Ureter (tissue), 1 donor: ENCODE results near the gene GAMT. TPM values are rescaled to one million over a fixed set of nuclear protein-coding genes. Genes with fewer than 3 reads are reported as not detected.
"Not testable (repeated sequence)": the region's sequence is repeated elsewhere in the genome, so short reads cannot be mapped to it uniquely, and the experiment has no call there.

ENCODE experiments used
- DNase-seq: peaks from one replicate; pipeline ENCODE4 v3.0.0-alpha.2; 2020; ENCODE audit warnings: low spot score
- total RNA-seq: library from RNA; stranded (reverse); gene quantifications from one replicate; pipeline ENCODE4 v1.2.4, GENCODE V29; 2023
- donor health status: DM: yes; HTN: yes; CAD: no.

GAMT gene
- 9.3 TPM for total RNA-seq

DNA sequence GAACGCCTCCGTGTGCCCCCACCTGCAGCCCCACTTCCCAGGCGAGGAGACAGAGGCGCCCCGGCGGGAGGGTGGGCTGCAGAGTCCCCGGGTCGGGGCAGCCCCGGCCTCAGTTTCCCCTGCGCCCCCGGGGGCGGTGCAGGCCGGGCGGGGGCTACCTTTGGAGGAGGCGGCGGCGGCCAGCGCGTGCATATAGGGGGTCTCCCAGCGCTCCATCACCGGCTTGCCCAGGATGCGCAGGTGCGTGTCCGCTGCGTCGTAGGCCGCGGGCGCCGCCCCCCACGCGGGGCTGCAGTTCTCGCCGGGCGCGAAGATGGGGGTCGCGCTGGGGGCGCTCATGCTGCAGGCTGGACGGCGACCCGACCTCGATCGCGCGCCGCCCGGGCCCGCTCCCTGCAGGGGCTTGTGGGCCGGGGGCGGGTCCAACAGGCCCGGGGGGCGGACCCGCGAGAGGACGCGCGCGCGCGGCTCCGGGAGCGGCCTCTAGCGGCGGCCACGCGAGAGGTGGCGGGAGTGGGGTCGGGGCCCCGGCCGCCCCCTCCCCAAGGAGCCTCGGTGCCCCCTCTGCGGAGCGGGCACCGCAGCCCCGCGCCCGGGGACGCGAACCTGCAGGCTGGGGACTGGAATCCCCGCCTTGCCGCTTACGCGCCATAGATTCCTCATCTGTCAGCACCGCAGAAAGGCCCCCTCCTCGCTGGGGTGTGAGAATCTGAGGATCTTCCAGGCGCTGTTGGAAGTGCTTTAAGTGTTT, at the start of gene GAMT:
TSS of gene GAMT (minus strand) at position 405 of the 751 bp plus-strand sequence. CDS start at position 339, 66 bp downstream.
- no peak for DNase-seq

DNA sequence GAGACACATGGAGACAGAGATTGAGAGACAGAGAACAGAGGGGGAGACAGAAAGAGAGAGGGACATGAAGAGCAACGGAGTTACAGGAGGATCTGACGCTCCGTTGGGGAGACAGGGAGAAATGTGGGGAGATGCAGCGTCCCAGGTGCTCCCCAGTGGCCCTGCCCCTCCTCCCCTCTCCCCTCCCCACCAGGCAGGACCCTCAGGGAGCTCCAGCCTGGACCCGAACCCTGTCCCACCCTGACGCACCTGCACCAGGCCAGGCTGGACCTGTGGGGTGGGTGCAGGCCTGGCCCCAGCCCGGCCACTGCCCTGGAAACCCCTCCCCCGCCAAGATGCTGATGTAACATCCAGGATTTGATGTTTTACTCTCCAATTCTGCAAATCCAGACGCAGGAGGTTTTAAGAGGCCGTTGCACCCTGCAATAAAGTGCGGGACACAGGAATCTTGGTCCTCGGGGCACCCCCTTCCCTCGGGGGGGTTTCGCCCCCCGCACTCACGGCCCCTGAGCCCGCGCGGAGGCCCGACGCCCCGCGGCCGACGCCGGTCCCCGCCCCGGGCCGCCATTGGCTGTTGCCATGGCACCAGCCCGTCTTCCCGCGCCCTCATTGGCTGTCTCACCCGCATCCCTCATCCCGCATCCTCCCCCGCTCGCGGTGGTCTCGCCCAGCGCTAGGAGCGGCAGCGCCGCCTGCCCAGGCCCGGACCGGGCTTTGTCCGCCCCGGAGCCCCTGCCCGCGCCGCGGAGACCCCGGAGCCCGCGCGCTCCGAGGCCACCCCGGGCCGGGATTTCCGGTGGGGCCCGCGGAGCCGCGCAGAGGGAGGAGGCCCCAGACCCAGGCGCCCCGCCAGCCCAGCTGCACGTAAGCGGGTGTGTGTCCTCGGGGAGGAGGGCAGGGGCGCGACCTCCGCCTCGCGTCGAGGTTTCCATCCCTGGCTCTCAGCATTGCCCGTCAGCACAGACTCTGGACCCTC, 48.4 kb upstream of the GAMT start, which contains the start of gene APC2:
TSS of gene APC2 (plus strand) at position 655 of the 976 bp plus-strand sequence. CDS start 2,881 bp downstream, outside the sequence.
- DNase-seq = no peak

DNA sequence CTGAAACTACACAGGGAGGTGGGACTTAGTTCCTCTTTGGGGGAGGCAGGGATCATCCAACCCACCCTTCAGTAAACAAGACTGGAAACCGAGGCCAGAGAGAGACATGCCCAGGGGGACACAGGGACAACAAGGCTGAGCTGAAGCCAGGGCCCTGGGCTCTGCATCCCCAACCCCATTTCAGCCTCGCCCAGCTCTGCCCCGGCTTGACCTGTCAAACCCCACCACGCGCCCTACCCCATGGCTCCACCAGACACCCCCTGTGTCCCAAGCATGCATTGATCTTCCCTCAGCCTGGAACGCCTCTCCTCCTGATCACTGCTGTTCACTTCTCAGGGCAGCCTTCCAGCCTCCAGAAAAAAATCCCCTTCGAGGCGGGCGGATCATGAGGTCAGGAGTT, 46.6 kb upstream of the GAMT start:
- no peak for DNase-seq

DNA sequence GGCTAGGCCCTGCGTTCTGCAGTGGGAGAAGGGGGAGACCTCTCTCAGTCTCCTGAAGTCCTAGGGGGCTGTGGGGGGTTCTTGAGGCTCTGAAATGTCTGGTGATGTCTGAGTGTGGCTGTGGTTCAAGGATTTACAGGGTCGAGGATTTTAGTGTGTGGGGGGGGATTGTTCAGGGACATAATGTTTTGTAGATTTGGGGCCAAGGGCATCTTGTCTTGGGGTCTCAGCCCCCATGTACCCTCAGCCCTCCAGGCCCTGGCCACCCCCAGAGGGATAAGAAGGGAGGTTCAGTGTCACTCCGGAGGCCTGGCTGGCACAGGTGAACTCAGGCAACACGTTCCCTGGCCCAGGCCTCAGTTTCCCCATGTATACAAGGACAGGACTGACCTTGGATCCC, 46.2 kb upstream of the GAMT start:
- DNase-seq = no peak

DNA sequence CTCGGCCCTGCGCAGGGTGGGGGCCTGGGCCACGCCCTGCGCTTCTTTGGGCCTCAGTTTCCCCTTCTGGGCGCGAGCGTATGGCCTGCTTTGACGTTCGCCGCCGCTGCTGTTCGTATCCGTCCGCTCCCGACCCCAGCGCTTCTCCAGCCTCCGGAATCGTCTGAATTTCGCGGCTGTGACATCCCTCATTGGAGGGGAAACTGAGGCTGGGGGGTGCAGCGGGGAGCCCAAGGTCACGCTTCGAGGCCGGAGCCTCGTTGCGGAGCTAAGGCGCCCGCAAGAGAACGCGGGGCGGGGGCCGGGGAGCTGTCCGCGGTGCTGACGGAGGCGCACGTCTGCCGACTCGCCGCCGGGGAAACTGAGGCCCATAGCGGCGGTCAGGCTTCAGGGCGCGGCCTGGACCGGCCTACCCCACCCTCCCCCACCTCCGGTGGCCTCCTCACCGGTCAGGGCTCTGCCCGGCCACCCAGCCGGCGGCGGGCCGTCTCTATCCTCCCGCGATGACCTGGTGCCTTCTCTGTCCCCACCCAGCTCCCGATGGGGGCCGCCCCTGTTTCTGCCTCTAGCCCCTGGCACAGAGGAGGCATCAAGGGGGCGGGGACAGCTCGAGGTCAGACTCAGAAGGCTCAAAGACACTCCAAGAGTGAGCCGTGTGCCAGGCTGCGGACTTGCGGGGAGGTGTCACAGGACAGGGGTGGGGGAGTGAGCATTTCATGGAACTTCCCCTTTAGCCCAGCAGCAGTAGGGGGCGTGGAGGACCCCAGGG, 45.6 kb upstream of the GAMT start:
- no peak for DNase-seq

DNA sequence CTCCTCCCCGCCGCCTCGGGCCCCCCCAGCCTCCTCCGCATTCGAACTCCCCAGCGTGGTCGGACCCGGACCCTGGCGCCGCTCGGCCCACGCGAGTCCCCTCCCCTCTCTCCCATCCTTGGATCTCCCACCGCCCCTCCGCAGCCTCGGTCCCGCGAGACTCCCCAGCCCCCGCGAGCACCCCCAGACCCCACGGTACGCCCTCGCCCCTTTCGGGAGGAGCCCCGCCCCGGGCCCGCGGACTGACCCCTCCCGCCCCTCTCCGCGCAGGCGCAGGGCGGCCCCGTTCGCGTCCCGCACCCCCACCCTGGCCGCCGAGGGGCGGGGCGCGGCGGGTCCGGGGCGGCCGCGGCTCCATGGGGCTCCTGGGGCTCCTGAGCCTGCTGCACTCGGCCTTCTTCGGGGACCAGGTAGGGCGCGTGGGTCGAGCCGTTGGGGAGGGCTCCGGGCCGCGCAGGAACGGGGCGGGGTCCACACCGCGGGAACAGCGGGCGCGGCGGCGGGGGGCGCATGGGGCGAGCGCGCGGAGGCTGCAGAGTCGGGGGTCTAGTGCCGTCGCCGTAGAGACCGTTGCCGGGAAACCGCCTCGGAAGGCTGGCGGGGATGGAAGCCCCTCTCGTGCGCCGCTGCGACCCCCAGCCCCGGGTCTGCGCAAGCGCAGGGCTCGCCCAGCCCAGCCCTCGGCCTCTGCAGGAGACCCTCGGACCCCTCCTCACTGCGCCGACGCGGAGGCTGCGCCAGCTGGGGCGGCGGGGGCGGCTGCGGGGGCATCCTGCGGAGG, 44.8 kb upstream of the GAMT start:
- no peak for DNase-seq

DNA sequence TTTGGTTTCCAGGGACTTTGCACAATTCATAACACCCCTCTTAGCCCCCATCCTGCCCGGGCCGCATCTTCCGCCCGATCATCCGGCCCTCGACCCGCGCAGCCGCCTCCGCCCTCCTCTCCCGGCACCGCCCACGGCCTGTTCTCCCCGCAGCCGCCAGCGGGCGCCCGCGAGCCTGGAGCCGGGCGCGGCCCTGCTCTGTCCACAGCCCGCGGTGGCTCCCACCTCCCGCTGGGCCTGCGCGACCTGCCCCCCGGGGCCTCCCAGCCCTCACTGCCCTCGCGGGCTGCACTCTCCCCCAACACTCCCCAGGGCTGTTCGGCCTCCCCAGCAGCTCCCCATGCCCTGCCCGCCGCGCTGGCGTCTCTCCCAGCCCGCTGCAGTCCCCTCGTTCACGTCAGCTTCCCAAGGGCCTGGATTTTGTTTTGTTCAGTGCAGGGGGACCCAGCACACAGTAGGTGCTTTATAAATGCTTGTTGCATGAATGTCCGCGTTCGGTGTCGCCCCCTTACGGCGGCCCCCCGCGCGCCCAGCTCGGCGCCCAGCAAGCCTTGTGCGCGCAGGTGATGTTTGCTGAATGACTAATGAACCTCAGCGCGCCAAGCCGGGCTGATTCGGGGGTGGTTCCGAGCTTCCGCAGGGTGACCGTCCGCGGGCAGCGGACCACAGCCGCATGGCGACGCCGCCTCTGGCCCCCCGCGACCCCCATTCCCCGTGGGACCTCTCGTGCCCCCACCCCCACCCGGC, 44.0 kb upstream of the GAMT start:
- DNase-seq = peak; percentile 67

DNA sequence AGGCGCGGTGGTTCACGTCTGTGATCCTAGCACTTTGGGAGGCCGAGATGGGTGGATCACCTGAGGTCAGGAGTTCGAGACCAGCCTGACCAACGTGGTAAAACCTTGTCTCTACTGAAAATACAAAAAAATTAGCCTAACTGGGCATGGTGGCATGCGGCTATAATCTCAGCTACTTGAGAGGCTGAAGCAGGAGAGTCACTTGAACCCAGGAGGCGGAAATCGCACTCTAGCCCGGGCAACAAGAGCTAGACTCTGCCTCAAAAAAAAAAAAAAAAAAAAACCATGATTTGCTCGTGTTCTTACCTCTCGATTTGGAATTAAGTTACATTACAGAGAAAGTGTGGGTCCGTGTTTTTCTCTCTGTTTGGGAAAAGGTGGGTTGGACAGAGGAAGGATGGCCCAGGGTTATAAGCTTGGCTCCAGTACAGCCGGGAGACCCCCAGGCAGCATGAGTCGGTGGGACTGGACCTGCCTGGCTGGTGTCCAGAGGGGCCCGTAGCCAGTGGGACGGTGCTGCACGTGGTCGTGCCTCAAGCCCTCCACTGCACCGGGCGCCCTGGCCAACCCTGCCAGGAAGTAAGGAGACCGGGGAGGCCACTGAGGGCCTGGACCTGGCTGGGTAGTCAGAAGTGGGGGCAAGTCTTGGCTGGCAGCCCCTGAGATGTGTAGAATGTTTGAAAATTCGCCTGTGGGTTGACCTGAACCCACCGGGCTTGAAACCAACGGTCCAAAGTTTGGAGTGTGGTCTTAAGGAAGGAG, 40.5 kb upstream of the GAMT start:
- no peak for DNase-seq

DNA sequence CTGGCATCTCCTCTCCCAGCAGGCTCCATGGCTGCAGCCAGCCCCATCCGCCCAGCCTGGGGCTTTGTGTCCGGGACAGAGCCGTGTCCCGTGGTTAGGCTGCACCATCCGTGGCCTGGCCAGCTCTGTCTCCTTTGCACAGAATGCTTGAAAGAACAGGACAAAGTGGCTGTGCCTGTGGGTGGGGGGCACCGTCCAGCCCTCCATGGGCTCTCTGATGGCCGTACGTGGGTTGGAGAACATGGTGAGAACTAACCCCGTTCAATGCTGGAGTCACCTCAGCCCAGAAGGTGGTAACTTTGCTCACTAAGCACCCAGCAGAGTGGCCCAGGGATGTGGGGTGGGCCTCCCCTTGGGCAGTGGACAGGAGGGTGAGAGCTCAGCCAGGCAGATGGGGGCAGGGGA, 39.7 kb upstream of the GAMT start:
- no peak for DNase-seq

DNA sequence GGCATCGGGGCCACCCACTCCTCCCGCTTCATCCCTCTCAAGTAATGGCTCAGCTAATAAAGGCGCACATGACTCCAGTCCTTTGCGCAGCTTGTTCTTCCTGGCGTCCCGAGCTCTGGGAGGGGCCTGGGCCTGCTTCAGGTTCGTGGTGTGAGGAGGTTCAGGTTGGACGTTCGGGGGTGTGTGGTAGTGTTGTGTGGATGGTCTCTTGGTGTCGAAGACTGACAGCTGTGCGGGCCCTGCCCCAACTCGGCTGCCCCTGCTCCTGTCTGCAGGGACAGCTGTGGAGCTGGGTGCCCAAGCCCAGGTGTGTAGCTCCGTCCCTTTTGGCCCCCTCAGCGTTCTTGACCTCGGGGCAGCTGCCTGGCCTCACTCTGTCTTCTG, 39.1 kb upstream of the GAMT start:
- DNase-seq = no peak

DNA sequence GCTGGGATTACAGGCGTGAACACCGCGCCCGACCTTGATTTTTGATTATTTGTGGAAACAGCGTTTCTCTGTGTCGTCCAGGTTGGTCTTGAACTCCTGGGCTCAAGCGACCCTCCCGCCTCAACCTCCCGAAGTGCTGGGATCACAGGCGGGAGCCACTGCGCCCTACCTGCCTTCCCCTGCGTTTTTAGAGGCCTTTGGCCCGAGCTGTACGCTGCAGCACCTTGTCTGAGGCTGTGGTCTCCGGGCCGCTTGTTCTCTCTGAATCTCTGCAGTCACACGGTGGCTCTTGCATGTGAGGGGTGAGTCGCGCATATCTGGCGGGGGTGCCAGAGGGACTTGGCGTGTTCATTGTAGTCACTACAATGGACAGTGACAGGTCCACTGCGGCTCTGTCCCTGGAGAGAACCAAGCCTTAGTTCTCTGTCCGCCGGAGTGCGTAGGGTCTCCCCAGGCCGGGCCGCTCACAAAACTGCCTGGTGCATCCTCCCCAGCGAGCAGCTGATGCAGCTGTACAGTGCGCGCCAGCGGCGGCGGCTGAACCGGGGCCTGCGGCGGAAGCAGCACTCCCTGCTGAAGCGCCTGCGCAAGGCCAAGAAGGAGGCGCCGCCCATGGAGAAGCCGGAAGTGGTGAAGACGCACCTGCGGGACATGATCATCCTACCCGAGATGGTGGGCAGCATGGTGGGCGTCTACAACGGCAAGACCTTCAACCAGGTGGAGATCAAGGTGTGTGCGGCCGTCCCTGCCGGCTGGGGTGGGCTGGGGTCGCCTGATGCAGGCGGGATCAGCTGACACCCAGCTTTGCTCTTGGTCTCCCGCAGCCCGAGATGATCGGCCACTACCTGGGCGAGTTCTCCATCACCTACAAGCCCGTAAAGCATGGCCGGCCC, 38.4 kb upstream of the GAMT start:
- DNase-seq = not testable (repeated sequence)

DNA sequence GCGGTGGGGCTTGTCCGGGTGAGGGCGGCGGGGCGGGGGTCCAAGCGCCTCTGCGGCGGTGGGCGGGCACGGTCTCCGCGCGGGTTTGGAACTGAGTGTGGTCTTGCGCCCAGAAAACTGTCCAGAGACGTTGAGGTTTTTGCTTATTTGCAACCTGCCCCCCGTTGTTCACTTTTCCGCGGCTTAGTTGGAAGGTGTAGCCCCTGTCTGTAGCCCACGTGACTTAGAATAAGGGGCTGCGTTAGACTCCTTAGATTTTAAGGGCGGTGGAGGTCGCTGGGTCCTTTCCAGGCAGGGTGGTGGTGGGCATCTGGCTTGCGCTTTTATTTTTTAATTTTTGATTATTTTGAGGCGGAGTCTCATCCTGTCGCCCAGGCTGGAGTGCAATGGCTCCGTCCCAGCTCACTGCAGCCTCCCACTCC, 37.6 kb upstream of the GAMT start:
- DNase-seq = no peak

DNA sequence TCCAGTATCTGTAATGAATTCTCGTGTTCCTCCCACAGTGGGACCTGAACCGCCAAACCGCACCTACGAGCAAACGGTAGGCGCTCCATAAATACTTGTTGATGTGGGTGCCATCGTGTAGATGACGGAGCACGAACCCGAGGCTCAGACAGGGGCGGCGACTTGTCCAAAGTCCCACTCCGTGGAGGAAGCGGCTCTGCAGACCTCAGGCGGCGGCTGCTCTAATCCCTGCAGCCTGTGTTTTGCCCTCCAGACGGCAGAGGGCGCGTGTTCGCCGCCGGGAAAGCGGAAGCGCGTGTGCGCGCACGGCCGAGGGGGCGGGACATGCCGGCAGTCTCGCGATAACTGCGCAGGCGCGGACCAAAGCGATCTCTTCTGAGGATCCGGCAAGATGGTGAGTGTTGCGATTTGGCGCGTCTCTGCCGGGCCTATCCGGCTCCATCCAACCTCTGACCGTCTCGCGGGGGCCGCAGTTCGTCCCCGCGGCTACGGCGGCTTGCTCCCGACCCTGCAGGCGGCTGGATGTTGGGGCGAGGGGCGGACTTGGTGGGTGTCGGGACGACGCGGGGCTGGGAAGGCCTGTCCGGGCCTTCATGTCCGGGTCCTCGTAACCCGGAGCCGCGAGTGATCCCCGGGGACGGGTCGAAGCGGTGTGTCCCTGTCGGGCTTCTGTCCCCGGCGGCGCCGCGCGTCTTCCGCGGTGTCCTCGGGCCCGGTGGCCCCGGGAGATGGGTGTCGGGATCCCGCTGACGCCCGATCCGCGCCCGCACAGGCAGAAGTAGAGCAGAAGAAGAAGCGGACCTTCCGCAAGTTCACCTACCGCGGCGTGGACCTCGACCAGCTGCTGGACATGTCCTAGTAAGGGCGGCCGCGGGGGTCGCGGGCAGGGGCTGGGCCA, 36.9 kb upstream of the GAMT start, which contains the start of gene RPS15:
TSS of gene RPS15 (plus strand) at position 362 of the 898 bp plus-strand sequence. CDS start at position 392, 30 bp downstream.
- DNase-seq = peak; percentile 96

DNA sequence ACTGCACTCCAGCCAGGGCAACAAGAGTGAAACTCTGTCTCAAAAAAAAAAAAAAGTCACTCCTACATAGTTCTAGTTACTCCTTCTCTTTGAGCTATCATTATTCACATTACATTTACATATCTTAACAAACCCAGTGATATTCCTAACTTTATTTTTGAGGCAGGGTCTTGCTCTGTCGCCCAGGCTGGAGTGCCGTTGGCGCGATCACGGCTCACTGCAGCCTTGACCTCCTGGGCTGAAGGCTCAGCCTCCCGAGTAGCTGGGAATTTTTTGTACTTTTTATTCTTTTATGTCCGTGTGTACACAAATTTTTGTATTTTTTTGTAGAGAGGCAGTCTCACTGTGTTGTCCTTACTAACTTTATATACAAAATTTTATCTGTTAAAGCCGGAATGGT, 36.3 kb upstream of the GAMT start:
- DNase-seq = no peak

DNA sequence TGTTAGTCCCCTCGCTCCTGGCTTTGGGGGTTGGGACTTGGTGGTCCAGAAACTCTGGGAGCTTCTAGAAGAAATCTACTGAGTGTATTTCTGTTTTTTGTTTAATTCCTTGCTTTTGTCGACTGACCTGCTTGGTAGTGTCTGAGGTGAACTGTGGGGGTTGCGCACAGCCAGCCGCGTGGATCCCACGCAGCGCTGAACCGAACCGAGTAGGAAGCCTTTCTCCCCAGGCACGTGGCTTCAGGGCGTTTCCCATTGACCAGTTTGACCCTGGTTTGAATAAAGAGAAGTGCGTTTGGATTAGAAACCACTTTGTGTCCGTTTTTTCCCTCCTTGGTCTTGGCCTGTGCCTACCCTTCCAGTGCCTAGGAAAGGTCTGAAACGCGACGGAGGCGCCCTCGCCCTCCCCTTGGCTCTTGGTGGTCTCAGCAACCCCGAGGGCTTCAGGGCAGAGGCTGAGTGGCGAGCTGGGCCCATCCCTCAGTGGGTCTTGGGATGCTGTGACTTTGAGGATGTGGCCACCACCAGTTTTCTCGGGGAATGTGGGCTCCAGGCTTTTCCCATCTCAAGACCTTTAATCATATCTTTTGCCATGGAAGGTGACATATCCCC, 34.1 kb upstream of the GAMT start:
- DNase-seq = no peak

DNA sequence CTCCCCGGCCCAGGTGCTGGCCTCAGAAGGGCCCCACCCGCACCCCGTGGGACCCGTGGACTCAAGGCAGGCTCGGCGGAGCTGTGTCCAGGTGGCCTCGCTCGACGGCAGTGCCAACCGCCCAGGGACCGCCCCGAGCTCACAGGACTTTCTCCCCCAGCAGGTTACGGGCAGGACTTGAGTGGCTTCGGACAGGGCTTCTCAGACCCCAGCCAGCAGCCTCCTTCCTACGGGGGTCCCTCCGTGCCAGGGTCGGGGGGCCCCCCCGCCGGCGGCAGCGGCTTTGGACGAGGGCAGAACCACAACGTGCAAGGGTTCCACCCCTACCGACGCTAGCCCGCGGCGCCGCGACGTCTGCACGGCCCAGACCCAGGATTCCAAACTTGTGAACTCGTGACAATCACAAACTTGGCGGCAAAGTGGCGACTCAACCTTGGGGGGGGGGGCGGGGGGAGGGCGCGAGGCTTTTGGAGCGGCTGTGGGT, 33.3 kb upstream of the GAMT start:
- DNase-seq = no peak

DNA sequence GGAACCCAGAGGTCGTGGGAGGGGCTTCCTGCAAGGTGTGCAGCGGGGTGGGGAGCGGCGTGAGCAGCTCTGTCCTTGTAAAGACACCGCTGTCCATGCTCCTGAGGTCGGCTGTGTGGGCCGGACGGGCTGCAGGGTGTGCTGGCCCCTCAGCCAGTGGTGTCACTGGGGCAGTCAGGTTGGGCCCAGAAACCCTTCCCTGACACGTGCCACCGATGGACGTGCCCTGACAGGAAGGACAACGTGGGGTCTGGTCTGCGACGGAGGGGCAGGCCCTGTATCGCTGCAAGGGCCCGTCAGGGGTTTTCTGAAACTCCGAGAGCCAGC, 32.7 kb upstream of the GAMT start:
- no peak for DNase-seq
